SK-N-SH treated with all-trans-retinoic acid at 6 μM for 48 hours (cell line): Measurements from ENCODE around the gene OSCP1.

Source experiments
- ATAC-seq: fragments of 200-7000 bp; cut with Tn5 transposase; 3 replicates; pipeline ENCODE4 v1.9.1; 2020; ENCODE audit warnings: mild to moderate bottlenecking, moderate library complexity
- ARNTL ChIP-seq: fragments of 450-650 bp; formaldehyde crosslinking; IDR thresholded peaks from 2 replicates; pipeline ENCODE4 v1.5.0; 2020; ENCODE audit warnings: low read depth, mild to moderate bottlenecking, moderate library complexity, borderline replicate concordance
- BACH2 ChIP-seq: fragments of 250-450 bp; sonication (Bioruptor Pico); IDR thresholded peaks from 2 replicates; pipeline ENCODE4 v1.9.0; 2021; ENCODE audit warnings: mild to moderate bottlenecking, borderline replicate concordance
- CSDC2 ChIP-seq: fragments of 250-450 bp; sonication (Bioruptor Pico); IDR thresholded peaks from 2 replicates; pipeline ENCODE4 v1.5.0; 2020; ENCODE audit warnings: mild to moderate bottlenecking, moderate library complexity
- ESRRG ChIP-seq: fragments of 250-450 bp; sonication (Bioruptor Pico); IDR thresholded peaks from 2 replicates; pipeline ENCODE4 v1.6.1; 2021; ENCODE audit warnings: mild to moderate bottlenecking
- GLIS3 ChIP-seq: fragments of 250-450 bp; sonication (Bioruptor Pico); IDR thresholded peaks from 2 replicates; pipeline ENCODE4 v1.5.0; 2020; ENCODE audit warnings: mild to moderate bottlenecking, moderate library complexity
- ISL1 ChIP-seq: fragments of 250-450 bp; sonication (Bioruptor Pico); IDR thresholded peaks from 2 replicates; pipeline ENCODE4 v2.1.2; 2022; ENCODE audit warnings: mild to moderate bottlenecking, moderate library complexity
- OSR1 ChIP-seq: fragments of 250-450 bp; sonication (Bioruptor Pico); IDR thresholded peaks from 2 replicates; pipeline ENCODE4 v1.8.0; 2022; ENCODE audit warnings: moderate library complexity, mild to moderate bottlenecking, inconsistent platforms
- PPARA ChIP-seq: fragments of 250-450 bp; sonication (Bioruptor Pico); IDR thresholded peaks from 2 replicates; pipeline ENCODE4 v1.5.0; 2020; ENCODE audit warnings: mild to moderate bottlenecking, borderline replicate concordance
- RARB ChIP-seq: fragments of 250-450 bp; sonication (Bioruptor Pico); IDR thresholded peaks from 2 replicates; pipeline ENCODE4 v1.8.0; 2021; ENCODE audit warnings: mild to moderate bottlenecking, moderate library complexity
- SNAI2 ChIP-seq: fragments of 250-450 bp; sonication (Bioruptor Pico); IDR thresholded peaks from 2 replicates; pipeline ENCODE4 v1.5.0; 2020; ENCODE audit warnings: mild to moderate bottlenecking, moderate library complexity
- TCF4 ChIP-seq: fragments of 250-450 bp; sonication (Bioruptor Pico); IDR thresholded peaks from 2 replicates; pipeline ENCODE4 v1.8.0; 2021; ENCODE audit warnings: mild to moderate bottlenecking, moderate library complexity, borderline replicate concordance
- TOX ChIP-seq: fragments of 250-450 bp; sonication (Bioruptor Pico); IDR thresholded peaks from 2 replicates; pipeline ENCODE4 v1.8.0; 2021; ENCODE audit warnings: mild to moderate bottlenecking, moderate library complexity, borderline replicate concordance
- ZC3H10 ChIP-seq: fragments of 250-450 bp; sonication (Bioruptor Pico); IDR thresholded peaks from 2 replicates; pipeline ENCODE4 v1.5.1; 2021; ENCODE audit warnings: mild to moderate bottlenecking, moderate library complexity
- ZFP3 ChIP-seq: fragments of 250-450 bp; sonication (Bioruptor Pico); IDR thresholded peaks from 2 replicates; pipeline ENCODE4 v1.5.0; 2020; ENCODE audit warnings: mild to moderate bottlenecking, moderate library complexity
- ZFP30 ChIP-seq: fragments of 450-650 bp; formaldehyde crosslinking; IDR thresholded peaks from 2 replicates; pipeline ENCODE4 v1.5.0; 2022; ENCODE audit warnings: mild to moderate bottlenecking, moderate library complexity
- ZNF565 ChIP-seq: fragments of 450-650 bp; formaldehyde crosslinking; conservative IDR thresholded peaks from 2 replicates; pipeline ENCODE4 v1.5.0; 2020; ENCODE audit warnings: low read depth, mild to moderate bottlenecking, moderate library complexity
- ZNF70 ChIP-seq: fragments of 450-650 bp; formaldehyde crosslinking; IDR thresholded peaks from 2 replicates; pipeline ENCODE4 v1.5.0; 2020; ENCODE audit warnings: mild to moderate bottlenecking, moderate library complexity
- ZNF8 ChIP-seq: fragments of 450-650 bp; formaldehyde crosslinking; IDR thresholded peaks from 2 replicates; pipeline ENCODE4 v1.5.0; 2020; ENCODE audit warnings: mild to moderate bottlenecking, moderate library complexity
- TF ChIP-seq, protein P1 (sequence below): fragments of 250-450 bp; sonication (Bioruptor Pico); IDR thresholded peaks from 2 replicates; pipeline ENCODE4 v1.5.1; 2021; ENCODE audit warnings: mild to moderate bottlenecking, moderate library complexity
- TF ChIP-seq, protein P2 (sequence below): fragments of 250-450 bp; sonication (Bioruptor Pico); IDR thresholded peaks from 2 replicates; pipeline ENCODE4 v1.5.0; 2020; ENCODE audit warnings: mild to moderate bottlenecking, moderate library complexity
- TF ChIP-seq, protein P3 (sequence below): fragments of 250-450 bp; sonication (Bioruptor Pico); IDR thresholded peaks from 2 replicates; pipeline ENCODE4 v1.8.0; 2020; ENCODE audit warnings: mild to moderate bottlenecking, moderate library complexity, borderline replicate concordance
- TF ChIP-seq, protein P4 (sequence below): fragments of 250-450 bp; sonication (Bioruptor Pico); IDR thresholded peaks from 2 replicates; pipeline ENCODE4 v1.8.0; 2021; ENCODE audit warnings: low read depth, mild to moderate bottlenecking, moderate library complexity, borderline replicate concordance
- TF ChIP-seq, protein P5 (sequence below): fragments of 250-450 bp; sonication (Bioruptor Pico); IDR thresholded peaks from 2 replicates; pipeline ENCODE4 v1.5.1; 2020; ENCODE audit warnings: low read depth, mild to moderate bottlenecking, moderate library complexity

Gene OSCP1

DNA sequence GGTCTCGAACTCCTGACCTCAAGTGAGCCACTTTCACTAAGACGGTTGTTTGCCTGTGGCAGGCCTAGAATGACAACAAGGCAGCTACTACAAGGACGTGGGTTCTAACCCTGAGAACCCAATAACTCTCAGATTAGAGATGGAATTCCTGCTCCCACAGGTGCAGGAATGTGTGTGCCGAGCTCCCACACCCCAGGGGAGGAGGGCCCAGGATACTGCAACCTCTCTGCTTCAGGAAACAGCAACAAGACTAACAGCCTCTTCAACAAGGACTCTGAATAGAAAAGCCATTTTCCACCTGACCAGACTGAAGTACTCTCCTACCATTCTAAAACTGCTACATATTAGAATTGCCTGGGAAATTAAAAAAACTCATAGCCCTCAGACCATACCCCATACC, 57.4 kb downstream of the OSCP1 start:
- ATAC-seq = no peak
- no peak for TF ChIP-seq PPARA
- TF ChIP-seq ZNF8 (CRISPR knock-in tag) = no peak
- TF ChIP-seq ZFP30 = no peak
- TF ChIP-seq ARNTL (CRISPR knock-in tag) = no peak
- TF ChIP-seq ZFP3 = no peak
- TF ChIP-seq TCF4 (CRISPR knock-in tag) = no peak
- TF ChIP-seq SNAI2 = no peak
- TF ChIP-seq CSDC2 (CRISPR knock-in tag) = no peak
- TF ChIP-seq ZNF70 (CRISPR knock-in tag) = no peak
- TF ChIP-seq GLIS3 (CRISPR knock-in tag) = no peak
- TF ChIP-seq, protein P1, sequence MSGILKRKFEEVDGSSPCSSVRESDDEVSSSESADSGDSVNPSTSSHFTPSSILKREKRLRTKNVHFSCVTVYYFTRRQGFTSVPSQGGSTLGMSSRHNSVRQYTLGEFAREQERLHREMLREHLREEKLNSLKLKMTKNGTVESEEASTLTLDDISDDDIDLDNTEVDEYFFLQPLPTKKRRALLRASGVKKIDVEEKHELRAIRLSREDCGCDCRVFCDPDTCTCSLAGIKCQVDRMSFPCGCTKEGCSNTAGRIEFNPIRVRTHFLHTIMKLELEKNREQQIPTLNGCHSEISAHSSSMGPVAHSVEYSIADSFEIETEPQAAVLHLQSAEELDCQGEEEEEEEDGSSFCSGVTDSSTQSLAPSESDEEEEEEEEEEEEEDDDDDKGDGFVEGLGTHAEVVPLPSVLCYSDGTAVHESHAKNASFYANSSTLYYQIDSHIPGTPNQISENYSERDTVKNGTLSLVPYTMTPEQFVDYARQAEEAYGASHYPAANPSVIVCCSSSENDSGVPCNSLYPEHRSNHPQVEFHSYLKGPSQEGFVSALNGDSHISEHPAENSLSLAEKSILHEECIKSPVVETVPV (CRISPR knock-in tag) = no peak
- no peak for TF ChIP-seq ZNF565 (CRISPR knock-in tag)
- TF ChIP-seq ESRRG (CRISPR knock-in tag) = no peak
- TF ChIP-seq, protein P2, sequence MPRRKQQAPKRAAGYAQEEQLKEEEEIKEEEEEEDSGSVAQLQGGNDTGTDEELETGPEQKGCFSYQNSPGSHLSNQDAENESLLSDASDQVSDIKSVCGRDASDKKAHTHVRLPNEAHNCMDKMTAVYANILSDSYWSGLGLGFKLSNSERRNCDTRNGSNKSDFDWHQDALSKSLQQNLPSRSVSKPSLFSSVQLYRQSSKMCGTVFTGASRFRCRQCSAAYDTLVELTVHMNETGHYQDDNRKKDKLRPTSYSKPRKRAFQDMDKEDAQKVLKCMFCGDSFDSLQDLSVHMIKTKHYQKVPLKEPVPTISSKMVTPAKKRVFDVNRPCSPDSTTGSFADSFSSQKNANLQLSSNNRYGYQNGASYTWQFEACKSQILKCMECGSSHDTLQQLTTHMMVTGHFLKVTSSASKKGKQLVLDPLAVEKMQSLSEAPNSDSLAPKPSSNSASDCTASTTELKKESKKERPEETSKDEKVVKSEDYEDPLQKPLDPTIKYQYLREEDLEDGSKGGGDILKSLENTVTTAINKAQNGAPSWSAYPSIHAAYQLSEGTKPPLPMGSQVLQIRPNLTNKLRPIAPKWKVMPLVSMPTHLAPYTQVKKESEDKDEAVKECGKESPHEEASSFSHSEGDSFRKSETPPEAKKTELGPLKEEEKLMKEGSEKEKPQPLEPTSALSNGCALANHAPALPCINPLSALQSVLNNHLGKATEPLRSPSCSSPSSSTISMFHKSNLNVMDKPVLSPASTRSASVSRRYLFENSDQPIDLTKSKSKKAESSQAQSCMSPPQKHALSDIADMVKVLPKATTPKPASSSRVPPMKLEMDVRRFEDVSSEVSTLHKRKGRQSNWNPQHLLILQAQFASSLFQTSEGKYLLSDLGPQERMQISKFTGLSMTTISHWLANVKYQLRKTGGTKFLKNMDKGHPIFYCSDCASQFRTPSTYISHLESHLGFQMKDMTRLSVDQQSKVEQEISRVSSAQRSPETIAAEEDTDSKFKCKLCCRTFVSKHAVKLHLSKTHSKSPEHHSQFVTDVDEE (CRISPR knock-in tag) = no peak
- no peak for TF ChIP-seq RARB (CRISPR knock-in tag)
- no peak for TF ChIP-seq ZC3H10 (CRISPR knock-in tag)
- no peak for TF ChIP-seq BACH2 (CRISPR knock-in tag)
- no peak for TF ChIP-seq TOX (CRISPR knock-in tag)

DNA sequence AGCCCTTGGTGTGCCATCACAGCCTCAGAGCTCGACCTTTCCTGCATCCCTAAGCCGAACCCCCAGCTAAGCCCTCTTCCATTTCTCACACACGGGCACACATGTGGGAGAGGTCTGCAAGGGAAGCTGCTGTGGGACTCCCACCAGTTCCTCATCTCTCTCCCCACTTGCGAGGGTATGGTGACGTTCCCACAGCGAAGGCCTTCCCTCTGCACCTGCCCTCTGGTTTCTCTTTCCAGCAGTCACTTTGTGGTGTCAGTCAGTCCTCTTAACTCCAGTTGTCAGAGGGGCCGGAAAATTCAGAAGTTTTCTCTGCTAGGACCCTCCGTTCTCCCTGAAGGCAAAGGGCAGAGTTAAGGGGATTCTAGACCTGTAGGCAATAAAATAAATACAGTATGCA, 59.0 kb downstream of the OSCP1 start:
- TF ChIP-seq, protein P3, sequence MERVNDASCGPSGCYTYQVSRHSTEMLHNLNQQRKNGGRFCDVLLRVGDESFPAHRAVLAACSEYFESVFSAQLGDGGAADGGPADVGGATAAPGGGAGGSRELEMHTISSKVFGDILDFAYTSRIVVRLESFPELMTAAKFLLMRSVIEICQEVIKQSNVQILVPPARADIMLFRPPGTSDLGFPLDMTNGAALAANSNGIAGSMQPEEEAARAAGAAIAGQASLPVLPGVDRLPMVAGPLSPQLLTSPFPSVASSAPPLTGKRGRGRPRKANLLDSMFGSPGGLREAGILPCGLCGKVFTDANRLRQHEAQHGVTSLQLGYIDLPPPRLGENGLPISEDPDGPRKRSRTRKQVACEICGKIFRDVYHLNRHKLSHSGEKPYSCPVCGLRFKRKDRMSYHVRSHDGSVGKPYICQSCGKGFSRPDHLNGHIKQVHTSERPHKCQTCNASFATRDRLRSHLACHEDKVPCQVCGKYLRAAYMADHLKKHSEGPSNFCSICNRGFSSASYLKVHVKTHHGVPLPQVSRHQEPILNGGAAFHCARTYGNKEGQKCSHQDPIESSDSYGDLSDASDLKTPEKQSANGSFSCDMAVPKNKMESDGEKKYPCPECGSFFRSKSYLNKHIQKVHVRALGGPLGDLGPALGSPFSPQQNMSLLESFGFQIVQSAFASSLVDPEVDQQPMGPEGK (CRISPR knock-in tag) = no peak
- no peak for TF ChIP-seq CSDC2 (CRISPR knock-in tag)
- TF ChIP-seq, protein P4, sequence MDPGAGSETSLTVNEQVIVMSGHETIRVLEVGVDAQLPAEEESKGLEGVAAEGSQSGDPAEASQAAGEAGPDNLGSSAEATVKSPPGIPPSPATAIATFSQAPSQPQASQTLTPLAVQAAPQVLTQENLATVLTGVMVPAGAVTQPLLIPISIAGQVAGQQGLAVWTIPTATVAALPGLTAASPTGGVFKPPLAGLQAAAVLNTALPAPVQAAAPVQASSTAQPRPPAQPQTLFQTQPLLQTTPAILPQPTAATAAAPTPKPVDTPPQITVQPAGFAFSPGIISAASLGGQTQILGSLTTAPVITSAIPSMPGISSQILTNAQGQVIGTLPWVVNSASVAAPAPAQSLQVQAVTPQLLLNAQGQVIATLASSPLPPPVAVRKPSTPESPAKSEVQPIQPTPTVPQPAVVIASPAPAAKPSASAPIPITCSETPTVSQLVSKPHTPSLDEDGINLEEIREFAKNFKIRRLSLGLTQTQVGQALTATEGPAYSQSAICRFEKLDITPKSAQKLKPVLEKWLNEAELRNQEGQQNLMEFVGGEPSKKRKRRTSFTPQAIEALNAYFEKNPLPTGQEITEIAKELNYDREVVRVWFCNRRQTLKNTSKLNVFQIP (CRISPR knock-in tag) = no peak
- TF ChIP-seq ZFP30 = no peak
- TF ChIP-seq ZNF565 (CRISPR knock-in tag) = no peak
- ATAC-seq = no peak

DNA sequence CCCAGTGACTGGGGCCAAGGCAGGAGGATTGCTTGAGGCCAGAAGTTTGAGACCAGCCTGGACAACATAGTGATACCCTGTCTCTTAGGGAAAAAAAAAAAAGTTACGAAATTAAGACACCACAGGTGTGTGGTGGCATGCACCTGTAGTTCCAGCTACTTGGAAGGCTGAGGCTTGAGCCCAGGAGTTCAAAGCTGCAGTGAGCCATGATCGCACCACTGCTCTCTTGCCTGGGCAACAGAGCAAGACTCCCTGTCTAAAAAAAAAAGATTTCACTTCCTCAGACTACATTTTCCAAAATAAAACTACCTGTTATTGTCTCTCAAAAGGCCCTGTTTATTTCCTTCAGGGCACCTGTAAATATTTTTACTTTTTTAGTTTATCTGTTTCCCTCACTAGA, 59.8 kb downstream of the OSCP1 start:
- ATAC-seq = no peak
- no peak for TF ChIP-seq PPARA
- TF ChIP-seq TOX (CRISPR knock-in tag) = no peak
- TF ChIP-seq, protein P1 (CRISPR knock-in tag) = no peak
- TF ChIP-seq, protein P4 (CRISPR knock-in tag) = no peak
- no peak for TF ChIP-seq TCF4 (CRISPR knock-in tag)
- TF ChIP-seq ISL1 (CRISPR knock-in tag) = no peak
- TF ChIP-seq GLIS3 (CRISPR knock-in tag) = no peak
- TF ChIP-seq CSDC2 (CRISPR knock-in tag) = no peak
- TF ChIP-seq SNAI2 = no peak
- TF ChIP-seq OSR1 (CRISPR knock-in tag) = no peak
- no peak for TF ChIP-seq BACH2 (CRISPR knock-in tag)
- TF ChIP-seq, protein P5, sequence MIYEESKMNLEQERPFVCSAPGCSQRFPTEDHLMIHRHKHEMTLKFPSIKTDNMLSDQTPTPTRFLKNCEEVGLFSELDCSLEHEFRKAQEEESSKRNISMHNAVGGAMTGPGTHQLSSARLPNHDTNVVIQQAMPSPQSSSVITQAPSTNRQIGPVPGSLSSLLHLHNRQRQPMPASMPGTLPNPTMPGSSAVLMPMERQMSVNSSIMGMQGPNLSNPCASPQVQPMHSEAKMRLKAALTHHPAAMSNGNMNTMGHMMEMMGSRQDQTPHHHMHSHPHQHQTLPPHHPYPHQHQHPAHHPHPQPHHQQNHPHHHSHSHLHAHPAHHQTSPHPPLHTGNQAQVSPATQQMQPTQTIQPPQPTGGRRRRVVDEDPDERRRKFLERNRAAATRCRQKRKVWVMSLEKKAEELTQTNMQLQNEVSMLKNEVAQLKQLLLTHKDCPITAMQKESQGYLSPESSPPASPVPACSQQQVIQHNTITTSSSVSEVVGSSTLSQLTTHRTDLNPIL (CRISPR knock-in tag) = no peak
- TF ChIP-seq ZC3H10 (CRISPR knock-in tag) = no peak
- TF ChIP-seq ZFP3 = no peak
- no peak for TF ChIP-seq ZFP30
- TF ChIP-seq ZNF565 (CRISPR knock-in tag) = no peak
- TF ChIP-seq ESRRG (CRISPR knock-in tag) = no peak
- TF ChIP-seq RARB (CRISPR knock-in tag) = no peak
- TF ChIP-seq, protein P3 (CRISPR knock-in tag) = no peak
